Right lobe of liver (tissue), 6 donors: Measurements from ENCODE around the gene TAS2R13. TPM values are rescaled to one million over a fixed set of nuclear protein-coding genes. Genes with fewer than 3 reads are reported as not detected.

ENCODE experiments used
- ATAC-seq, 4 donors: fragments of 200-7000 bp; cut with Tn5 transposase; one replicate each; pipeline ENCODE4 v1.9.1; 2020; ENCODE audit warnings: mild to moderate bottlenecking in 4 of 4, moderate library complexity in 4 of 4
- DNase-seq, 3 donors: peaks; one replicate each; pipeline ENCODE4 v3.0.0-alpha.2; 2020
- H3K27ac ChIP-seq, 3 donors: fragments of 200-600 bp; one replicate each; pipeline ENCODE4 v1.8.0; 2022
- H3K27me3 ChIP-seq, 2 donors: fragments of 200-600 bp; one replicate each; pipeline ENCODE4 v1.8.0; 2022
- H3K36me3 ChIP-seq, 4 donors: fragments of 200-600 bp; sonication (generic) in 1 of 4; one replicate each; pipeline versions ENCODE4 v1.5.1 to v1.8.0; 2017 to 2022; ENCODE audit warnings: control low read depth in 1 of 4
- H3K4me1 ChIP-seq, 4 donors: fragments of 200-600 bp; sonication (generic) in 1 of 4; one replicate each; pipeline versions ENCODE4 v1.5.1 to v1.8.0; 2017 to 2022; ENCODE audit warnings: control low read depth in 1 of 4
- H3K4me3 ChIP-seq, 3 donors: fragments of 200-600 bp; one replicate each; pipeline ENCODE4 v1.8.0; 2022
- H3K9me3 ChIP-seq, 4 donors: fragments of 200-600 bp; sonication (generic) in 1 of 4; one replicate each; pipeline versions ENCODE4 v1.5.1 to v1.8.0; 2017 to 2022; ENCODE audit warnings: control low read depth in 1 of 4
- CTCF ChIP-seq, 4 donors: fragments of 200-600 bp in 3 of 4; fragments of 450-650 bp in 1 of 4; IDR thresholded peaks; one replicate each; pipeline versions ENCODE4 v1.5.1 to v1.8.0; 2016 to 2022; ENCODE audit warnings: antibody characterized with exemption in 4 of 4, mild to moderate bottlenecking in 2 of 4
- POLR2A ChIP-seq: fragments of 450-650 bp; IDR thresholded peaks from one replicate; pipeline ENCODE4 v1.6.1; 2017; ENCODE audit warnings: antibody characterized with exemption, mild to moderate bottlenecking
- WGBS: methylation state at CpG from one replicate; pipeline ENCODE4 v1.1.6; 2018; ENCODE audit warnings: low coverage, low lambda C conversion rate; ENCODE audit not compliant: insufficient coverage; ENCODE audit errors: missing lambda C conversion rate; 5-methylcytosine and 5-hydroxymethylcytosine counted together
- intact Hi-C, 2 donors: fragments of 100-400 bp; cut with DNase I; formaldehyde crosslinking; loops; one replicate each; pipeline versions ENCODE4 v1.11.2 to v1.14.1; 2022
- long read RNA-seq: library from polyadenylated mRNA; unstranded; transcript quantifications from one replicate; pipeline ENCODE4 v2.0.0, GENCODE V29; 2019
- total RNA-seq, 6 experiments: library from RNA; depleted of rRNA in 2 of 6; stranded (reverse); fragments of >200 nt in 2 of 6; fragmentation: NEBNext Ultra II Directional in 3 of 6; extraction: Animal tissue kit (Norgen Biotek cat#: 25700) in 3 of 6; gene quantifications; one replicate each; pipeline versions ENCODE4 v1.1.0 to v1.2.4, GENCODE V29; 2016 to 2023
- donor health status: DM: no; HTN: yes; CAD: no.
- donor health status: DM: no; HTN: no; CAD: no.
- donor health status: DM: no; HTN: no; CAD: no.
- donor health status: DM: no; HTN: yes; CAD: no.
- donor health status: DM: no; HTN: yes; CAD: no.

Gene TAS2R13
- total RNA-seq, result 1 to 10 TPM in 2 of 6 experiments, under 1 TPM in 4; 0.51 to 2.4 (median 0.81) TPM
- long read RNA-seq, result 0 reads

GRCh38 chr12:10909462-10909861 is at the start of gene TAS2R13:
TAS2R13 (minus strand) TSS chr12:10909562; CDS start chr12:10909298, 264 bp downstream.
- Histone ChIP-seq H3K36me3 (no peaks in the 10 kb centered on the region), H3K27me3 (no peaks in the 10 kb centered on the region), H3K27ac (no peak within 1 kb of the TSS), H3K4me3 (no peak within 1 kb of the TSS), H3K9me3 (no peaks in the 10 kb centered on the region), H3K4me1 (no peaks in the 10 kb centered on the region)
- intact Hi-C loops, result no loop called here
- DNase-seq (no peak), ATAC-seq (no peak)
- WGBS, result 93% methylated on average over 1 of the region's 1 CpG
- TF ChIP-seq POLR2A (no peak), CTCF (IDR thresholded peaks at IDR 0.05) (no peak)

- TF ChIP-seq CTCF (IDR thresholded peaks at IDR 0.05) (no peak), POLR2A (no peak)
- Histone ChIP-seq H3K9me3 (no peaks in the 10 kb centered on the region), H3K36me3 (no peaks in the 10 kb centered on the region), H3K4me1 (no peaks in the 10 kb centered on the region), H3K27ac (no peak overlapping the region), H3K4me3 (no peak overlapping the region), H3K27me3 (no peaks in the 10 kb centered on the region)
- intact Hi-C loops, result no loop called here
- DNase-seq, result no peak
- ATAC-seq, result no peak
Observed at GRCh38 chr12:10957741-10958140, 48.4 kb upstream of the TAS2R13 start.

- TF ChIP-seq CTCF (IDR thresholded peaks at IDR 0.05) (no peak), POLR2A (no peak)
- ATAC-seq (peak in 1 of 4 donors; percentile 60), DNase-seq (no peak)
- H3K27ac ChIP-seq, result no peak overlapping the region
- no peak overlapping the region for H3K4me3 ChIP-seq
- no peaks in the 10 kb centered on the region for H3K4me1 ChIP-seq
- no peaks in the 10 kb centered on the region for H3K9me3 ChIP-seq
- intact Hi-C loops, result no loop called here
- no peaks in the 10 kb centered on the region for H3K27me3 ChIP-seq
- H3K36me3 ChIP-seq, result no peaks in the 10 kb centered on the region
Observed at GRCh38 chr12:10956085-10956484, 46.7 kb upstream of the TAS2R13 start.

- ATAC-seq, result peak in 1 of 4 donors; percentile 42
- intact Hi-C loops, result no loop called here
- Histone ChIP-seq H3K4me3 (no peak overlapping the region), H3K27ac (no peak overlapping the region), H3K36me3 (no peaks in the 10 kb centered on the region), H3K9me3 (no peaks in the 10 kb centered on the region), H3K4me1 (no peaks in the 10 kb centered on the region), H3K27me3 (no peaks in the 10 kb centered on the region)
- no peak for DNase-seq
- TF ChIP-seq POLR2A, result no peak
- TF ChIP-seq CTCF (IDR thresholded peaks at IDR 0.05), result no peak
- WGBS, result 79% methylated on average over 3 of the region's 4 CpGs
Observed at GRCh38 chr12:10952645-10953044, 43.3 kb upstream of the TAS2R13 start.

GRCh38 chr12:10943167-10943566 is 33.8 kb upstream of the TAS2R13 start:
- H3K4me1 ChIP-seq, result no peaks in the 10 kb centered on the region
- no peaks in the 10 kb centered on the region for H3K9me3 ChIP-seq
- no peak overlapping the region for H3K27ac ChIP-seq
- H3K36me3 ChIP-seq, result no peaks in the 10 kb centered on the region
- no peak for DNase-seq
- H3K27me3 ChIP-seq, result no peaks in the 10 kb centered on the region
- intact Hi-C loops, result no loop called here
- H3K4me3 ChIP-seq, result no peak overlapping the region
- WGBS, result 89% methylated on average over 2 of the region's 2 CpGs
- TF ChIP-seq POLR2A (no peak), CTCF (IDR thresholded peaks at IDR 0.05) (no peak)
- no peak for ATAC-seq
